Gastroesophageal sphincter (tissue), 4 donors: Measurements from ENCODE around the gene GPR18. TPM values are rescaled to one million over a fixed set of nuclear protein-coding genes. Genes with fewer than 3 reads are reported as not detected.

ENCODE experiments used
- ATAC-seq: fragments of 150-250 bp; one replicate; pipeline ENCODE4 v1.9.1; 2016; ENCODE audit warnings: mild to moderate bottlenecking, moderate library complexity
- H3K27ac ChIP-seq, 4 donors: fragments of 200-600 bp; sonication (generic) in 3 of 4; 1 replicate in 3 of 4; 2 replicates in 1 of 4; pipeline ENCODE4 v1.5.1; 2016 to 2019
- H3K27me3 ChIP-seq: fragments of 200-600 bp; sonication (generic); one replicate; pipeline ENCODE4 v1.5.1; 2019
- H3K36me3 ChIP-seq, 2 donors: fragments of 200-600 bp; sonication (generic); one replicate each; pipeline ENCODE4 v1.5.1; 2019; ENCODE audit warnings: control low read depth in 1 of 2
- H3K4me1 ChIP-seq, 3 donors: fragments of 200-600 bp; sonication (generic); 1 replicate in 2 of 3; 2 replicates in 1 of 3; pipeline ENCODE4 v1.5.1; 2016 to 2019; ENCODE audit warnings: control low read depth in 2 of 3
- H3K4me3 ChIP-seq, 2 donors: fragments of 200-600 bp; sonication (generic); one replicate each; pipeline ENCODE4 v1.5.1; 2019; ENCODE audit warnings: mild to moderate bottlenecking in 1 of 2, moderate library complexity in 1 of 2
- H3K9me3 ChIP-seq, 3 donors: fragments of 200-600 bp; sonication (generic); one replicate each; pipeline ENCODE4 v1.5.1; 2017 to 2019; ENCODE audit warnings: control low read depth in 2 of 3
- EP300 ChIP-seq: sonication (generic); formaldehyde crosslinking; IDR thresholded peaks from one replicate; pipeline ENCODE4 v1.6.1; 2017; ENCODE audit warnings: antibody characterized with exemption, mild to moderate bottlenecking
- POLR2A ChIP-seq, 2 donors: fragments of 450-650 bp; IDR thresholded peaks; one replicate each; pipeline ENCODE4 v1.6.1; 2017; ENCODE audit warnings: antibody characterized with exemption in 2 of 2, mild to moderate bottlenecking in 2 of 2, moderate library complexity in 1 of 2
- POLR2AphosphoS5 ChIP-seq: sonication (generic); formaldehyde crosslinking; IDR thresholded peaks from one replicate; pipeline ENCODE4 v1.6.1; 2017; ENCODE audit warnings: antibody characterized with exemption
- WGBS, 2 donors: methylation state at CpG; one replicate each; pipeline ENCODE4 v1.1.5; 2018; ENCODE audit warnings: low coverage in 1 of 2; 5-methylcytosine and 5-hydroxymethylcytosine counted together
- total RNA-seq, 4 donors: library from RNA; depleted of rRNA; stranded (reverse); fragments of >200 nt; gene quantifications; one replicate each; pipeline ENCODE4 v1.1.0, GENCODE V29; 2016
- TF ChIP-seq, protein P1 (sequence below), 4 experiments: fragments of 200-600 bp in 2 of 4; fragments of 450-650 bp in 2 of 4; sonication (generic) in 1 of 4; IDR thresholded peaks; one replicate each; pipeline ENCODE4 v1.5.1; 2017 to 2019; ENCODE audit warnings: antibody characterized with exemption in 4 of 4, mild to moderate bottlenecking in 2 of 4, moderate library complexity in 2 of 4

The GPR18 gene
- total RNA-seq, 4 donors from 2014 or later: not detected

DNA sequence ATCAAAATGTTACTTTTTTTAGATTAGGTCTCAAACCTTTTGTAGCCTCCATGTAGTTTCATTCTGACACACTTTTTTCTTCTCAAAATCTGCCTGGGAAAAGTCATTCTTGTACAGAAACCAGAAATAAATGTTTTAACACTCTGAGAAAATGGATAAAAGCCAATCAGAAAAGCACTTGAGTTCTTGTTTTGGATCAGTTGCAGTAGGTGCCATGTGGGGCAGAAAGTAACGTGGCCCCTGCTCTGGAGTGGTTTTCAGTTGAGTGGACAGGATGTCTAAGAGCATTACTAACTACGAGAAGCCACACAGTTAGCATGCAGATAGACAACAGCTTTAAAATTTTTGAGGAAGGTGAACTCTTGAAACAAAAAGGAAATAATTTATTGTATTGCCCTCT, 29.9 kb upstream of the GPR18 start:
- no peak overlapping the region for H3K4me3 ChIP-seq
- H3K27me3 ChIP-seq: no peaks in the 10 kb centered on the region
- peaks cover 0 to 66% (median 0%) of the 10 kb centered on the region in 3 donors for H3K4me1 ChIP-seq
- H3K27ac ChIP-seq: peak overlapping the region in 1 of 4 donors; percentile 16
- WGBS, 2 donors: 45 to 56% methylated on average over 2 of the region's 2 CpGs
- no peak for TF ChIP-seq POLR2A (IDR thresholded peaks at IDR 0.05)
- no peak for TF ChIP-seq POLR2AphosphoS5
- no peak for TF ChIP-seq EP300
- H3K36me3 ChIP-seq: no peaks in the 10 kb centered on the region
- no peaks in the 10 kb centered on the region for H3K9me3 ChIP-seq
- ATAC-seq: no peak

DNA sequence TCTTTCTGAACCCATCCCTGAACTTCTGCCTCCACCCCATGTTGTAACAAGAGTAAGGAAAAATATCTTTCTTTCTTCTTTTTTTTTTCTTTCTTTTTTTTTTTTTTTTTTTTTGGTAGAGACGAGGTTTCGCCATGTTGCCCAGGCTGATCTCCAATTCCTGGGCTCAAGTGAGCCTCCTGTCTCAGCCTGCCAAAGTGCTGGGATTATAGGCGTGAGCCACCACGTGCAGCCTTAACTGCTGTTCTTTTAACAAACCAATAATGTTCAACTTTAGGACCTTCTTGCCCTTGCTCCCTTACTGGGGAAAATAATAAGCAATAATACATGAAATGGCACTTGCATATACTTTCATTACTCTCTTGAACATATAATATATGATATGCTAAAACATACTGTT, 29.4 kb upstream of the GPR18 start:
- TF ChIP-seq EP300 (no peak), POLR2AphosphoS5 (no peak), POLR2A (IDR thresholded peaks at IDR 0.05) (no peak)
- TF ChIP-seq, protein P1, sequence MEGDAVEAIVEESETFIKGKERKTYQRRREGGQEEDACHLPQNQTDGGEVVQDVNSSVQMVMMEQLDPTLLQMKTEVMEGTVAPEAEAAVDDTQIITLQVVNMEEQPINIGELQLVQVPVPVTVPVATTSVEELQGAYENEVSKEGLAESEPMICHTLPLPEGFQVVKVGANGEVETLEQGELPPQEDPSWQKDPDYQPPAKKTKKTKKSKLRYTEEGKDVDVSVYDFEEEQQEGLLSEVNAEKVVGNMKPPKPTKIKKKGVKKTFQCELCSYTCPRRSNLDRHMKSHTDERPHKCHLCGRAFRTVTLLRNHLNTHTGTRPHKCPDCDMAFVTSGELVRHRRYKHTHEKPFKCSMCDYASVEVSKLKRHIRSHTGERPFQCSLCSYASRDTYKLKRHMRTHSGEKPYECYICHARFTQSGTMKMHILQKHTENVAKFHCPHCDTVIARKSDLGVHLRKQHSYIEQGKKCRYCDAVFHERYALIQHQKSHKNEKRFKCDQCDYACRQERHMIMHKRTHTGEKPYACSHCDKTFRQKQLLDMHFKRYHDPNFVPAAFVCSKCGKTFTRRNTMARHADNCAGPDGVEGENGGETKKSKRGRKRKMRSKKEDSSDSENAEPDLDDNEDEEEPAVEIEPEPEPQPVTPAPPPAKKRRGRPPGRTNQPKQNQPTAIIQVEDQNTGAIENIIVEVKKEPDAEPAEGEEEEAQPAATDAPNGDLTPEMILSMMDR (IDR thresholded peaks at IDR 0.05): no peak
- no peak for ATAC-seq
- H3K27me3 ChIP-seq: no peaks in the 10 kb centered on the region
- 41 to 71% methylated on average over 3 to 4 of the region's 4 CpGs for WGBS, 2 donors
- H3K4me3 ChIP-seq: no peak overlapping the region
- no peaks in the 10 kb centered on the region for H3K36me3 ChIP-seq
- peak overlapping the region in 1 of 4 donors; percentile 16 for H3K27ac ChIP-seq
- no peaks in the 10 kb centered on the region for H3K9me3 ChIP-seq
- peaks cover 4 to 72% (median 5%) of the 10 kb centered on the region in 3 donors for H3K4me1 ChIP-seq

DNA sequence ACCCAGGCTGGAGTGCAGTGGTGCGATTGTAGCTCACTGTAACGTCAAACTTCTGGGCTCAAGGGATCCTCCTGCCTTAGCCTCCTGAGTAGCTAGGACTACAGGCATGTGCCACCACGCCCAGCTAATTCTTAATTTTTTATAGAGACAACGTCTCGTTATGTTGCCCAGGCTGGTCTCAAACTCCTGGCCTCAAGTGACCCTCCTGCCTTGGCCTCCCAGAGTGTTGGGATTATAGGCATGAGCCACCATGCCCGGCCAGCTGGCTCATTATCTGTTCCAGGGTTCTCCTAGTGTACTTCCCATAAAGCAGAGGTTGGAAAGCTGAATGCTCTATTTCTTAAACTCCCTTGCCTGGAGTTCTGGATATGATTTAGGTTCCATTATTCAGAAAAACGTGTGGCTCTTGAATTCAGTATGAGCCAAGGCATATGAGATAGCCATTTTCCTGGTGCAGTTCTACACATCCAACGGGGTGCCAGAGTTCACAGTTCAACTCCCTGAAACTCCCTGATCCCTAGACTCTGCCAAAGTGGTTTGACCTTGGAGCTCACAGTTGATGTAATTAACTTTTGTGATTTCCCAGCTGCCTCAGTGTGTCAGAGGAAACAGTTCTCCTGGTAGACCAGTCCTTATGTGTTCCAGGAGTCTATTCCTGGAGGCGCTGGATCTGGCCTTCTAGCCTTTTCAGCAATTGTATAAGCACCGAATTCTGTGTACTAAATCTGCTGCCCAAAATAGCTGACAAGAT, 27.4 kb upstream of the GPR18 start:
- TF ChIP-seq POLR2AphosphoS5 (no peak), EP300 (no peak)
- TF ChIP-seq, protein P1 (IDR thresholded peaks at IDR 0.05): no peak
- WGBS, 2 donors: 64 to 81% methylated on average over 9 to 10 of the region's 10 CpGs
- no peaks in the 10 kb centered on the region for H3K27me3 ChIP-seq
- H3K9me3 ChIP-seq: no peaks in the 10 kb centered on the region
- no peak overlapping the region for H3K4me3 ChIP-seq
- H3K4me1 ChIP-seq: peaks cover 4 to 86% (median 8%) of the 10 kb centered on the region in 3 donors
- peak overlapping the region in 2 of 4 donors; percentile 26 to 44 for H3K27ac ChIP-seq
- no peaks in the 10 kb centered on the region for H3K36me3 ChIP-seq
- ATAC-seq: no peak

DNA sequence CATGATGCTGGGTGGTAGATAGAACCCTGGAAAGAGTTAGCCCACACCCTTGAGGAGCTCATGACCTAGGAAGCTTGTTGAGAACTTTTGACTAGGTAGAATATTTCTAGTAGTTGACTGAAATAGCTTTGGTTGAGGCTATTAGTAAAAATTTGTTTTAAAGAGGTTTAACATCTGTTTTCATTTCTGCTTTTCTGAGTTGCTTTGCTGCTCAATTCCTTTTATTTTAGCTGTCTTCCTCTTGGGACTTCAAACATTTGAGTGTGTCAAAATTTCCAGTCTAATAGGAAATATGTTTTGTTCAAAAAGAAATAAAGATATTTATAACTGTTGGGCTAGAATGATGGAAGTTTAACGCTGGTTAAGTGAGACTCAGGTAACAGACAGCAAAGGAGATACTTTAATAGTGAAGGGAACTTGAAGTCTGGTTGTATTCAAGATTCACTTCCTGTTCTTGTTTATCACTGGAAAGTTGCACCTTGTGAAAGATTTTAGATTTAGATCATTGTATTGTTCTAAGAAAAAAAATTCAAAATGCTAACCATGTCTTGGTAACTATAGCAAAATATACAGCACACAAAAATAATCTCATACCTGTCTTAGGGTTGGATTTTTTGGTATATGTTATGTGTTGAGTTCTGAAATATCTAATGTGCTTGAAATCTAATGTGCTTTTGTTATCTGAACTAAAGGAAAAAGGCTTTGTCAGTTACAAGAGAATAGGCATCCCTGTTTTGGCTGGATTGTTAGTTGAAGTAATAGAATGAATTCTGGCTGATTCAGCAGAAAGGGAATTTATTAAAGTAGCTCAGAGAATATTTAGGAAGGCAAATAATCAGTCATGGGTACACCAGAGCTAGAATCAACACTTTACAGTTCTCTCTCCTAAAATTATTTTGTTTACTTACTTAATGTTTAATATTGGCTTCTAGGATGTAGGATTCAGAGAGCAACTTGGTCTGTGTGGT, 24.4 kb upstream of the GPR18 start:
- H3K9me3 ChIP-seq: no peaks in the 10 kb centered on the region
- peaks cover 0 to 5% of the 10 kb centered on the region in 2 donors for H3K36me3 ChIP-seq
- TF ChIP-seq, protein P1 (IDR thresholded peaks at IDR 0.05): no peak
- TF ChIP-seq POLR2A (IDR thresholded peaks at IDR 0.05) (no peak), POLR2AphosphoS5 (no peak), EP300 (no peak)
- peaks cover 4 to 62% (median 8%) of the 10 kb centered on the region in 3 donors for H3K4me1 ChIP-seq
- peak; percentile 20 for ATAC-seq
- WGBS, 2 donors: 53 to 78% methylated on average over 1 of the region's 1 CpG
- H3K27me3 ChIP-seq: no peaks in the 10 kb centered on the region
- H3K27ac ChIP-seq: peak overlapping the region in 3 of 4 donors; percentile 44 to 71 (median 69)
- H3K4me3 ChIP-seq: no peak overlapping the region

DNA sequence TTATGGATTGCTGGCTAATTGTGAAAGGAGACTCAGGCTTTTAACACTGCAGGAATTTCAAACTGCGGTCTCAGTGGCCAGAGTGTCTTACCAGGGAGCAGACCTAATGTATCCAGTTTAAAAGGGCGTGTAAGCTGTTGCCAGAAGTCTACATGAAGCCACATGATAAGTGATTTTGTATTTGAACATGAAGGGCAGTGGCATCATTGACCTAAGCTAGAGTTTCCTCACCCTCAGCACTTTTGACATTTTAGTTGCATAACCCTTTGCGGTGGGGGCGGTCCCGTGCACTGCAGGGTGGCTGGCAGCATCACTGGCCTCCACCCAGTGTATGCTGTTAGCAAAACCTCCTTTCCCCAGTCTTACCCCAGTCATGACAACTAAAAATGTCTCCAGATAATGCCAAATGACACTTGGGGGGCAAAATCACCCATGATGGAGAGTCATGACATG, 23.7 kb upstream of the GPR18 start:
- ATAC-seq: peak; percentile 86
- Histone ChIP-seq H3K4me1 (peaks cover 4 to 55% (median 8%) of the 10 kb centered on the region in 3 donors), H3K27ac (peak overlapping the region in 3 of 4 donors; percentile 44 to 71 (median 69)), H3K27me3 (no peaks in the 10 kb centered on the region), H3K9me3 (no peaks in the 10 kb centered on the region), H3K4me3 (no peak overlapping the region), H3K36me3 (peaks cover 0 to 5% of the 10 kb centered on the region in 2 donors)
- TF ChIP-seq EP300: no peak
- peak in 1 of 2 donors; percentile 23 for TF ChIP-seq POLR2A (IDR thresholded peaks at IDR 0.05)
- peak; percentile 66 for TF ChIP-seq POLR2AphosphoS5
- 64 to 77% methylated on average over 3 to 4 of the region's 5 CpGs for WGBS, 2 donors
